Stimulated activated CD4-positive, alpha-beta T cell treated with anti-CD3 and anti-CD28 coated beads, Interleukin-2, amount 100 ng/mL, for 4 hours (primary cell): ENCODE measurements around the gene JAGN1.
A peak's percentile ranks its signal among the peaks of the same experiment; 100 is the strongest.
"Not testable (repeated sequence)": the region's sequence is repeated elsewhere in the genome, so short reads cannot be mapped to it uniquely, and the experiment has no call there.

Source experiments
- DNase-seq: peaks from one replicate; pipeline ENCODE4 v3.0.0-alpha.2; 2020; ENCODE audit warnings: low read depth

The JAGN1 gene

DNA sequence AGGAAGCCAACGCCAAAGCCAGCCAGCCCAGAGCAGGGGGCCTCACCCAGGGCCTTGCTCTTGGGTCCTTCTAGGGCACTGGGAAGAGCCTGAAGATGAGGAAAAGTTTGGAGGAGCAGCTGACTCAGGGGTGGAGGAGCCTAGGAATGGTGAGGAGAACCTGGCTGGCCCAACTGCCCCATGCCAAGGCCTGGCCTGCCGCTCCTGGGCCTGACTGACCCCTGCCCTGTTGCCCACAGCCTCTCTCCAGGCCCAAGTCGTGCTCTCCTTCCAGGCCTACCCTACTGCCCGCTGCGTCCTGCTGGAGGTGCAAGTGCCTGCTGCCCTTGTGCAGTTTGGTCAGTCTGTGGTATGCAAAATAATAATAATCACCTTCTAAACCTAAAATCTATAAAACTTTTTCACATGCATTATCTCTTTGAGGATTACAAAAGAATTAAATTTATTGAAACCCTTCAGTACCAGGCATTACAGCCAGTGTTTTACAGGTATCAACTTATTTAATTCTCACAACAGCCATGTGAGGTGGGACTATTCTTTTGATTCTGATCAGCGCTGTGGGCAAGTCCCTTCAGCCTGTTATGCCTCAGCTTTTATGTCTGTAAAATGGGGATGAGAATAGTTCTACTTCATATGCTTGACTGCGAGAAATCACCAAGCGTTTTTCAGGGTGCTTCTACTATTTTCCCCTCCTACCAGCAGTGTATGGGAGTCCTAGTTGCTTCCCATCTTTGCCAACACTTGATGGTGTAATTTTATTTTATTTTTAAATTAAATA lies 28.0 kb downstream of the JAGN1 start:
- DNase-seq, result no peak

DNA sequence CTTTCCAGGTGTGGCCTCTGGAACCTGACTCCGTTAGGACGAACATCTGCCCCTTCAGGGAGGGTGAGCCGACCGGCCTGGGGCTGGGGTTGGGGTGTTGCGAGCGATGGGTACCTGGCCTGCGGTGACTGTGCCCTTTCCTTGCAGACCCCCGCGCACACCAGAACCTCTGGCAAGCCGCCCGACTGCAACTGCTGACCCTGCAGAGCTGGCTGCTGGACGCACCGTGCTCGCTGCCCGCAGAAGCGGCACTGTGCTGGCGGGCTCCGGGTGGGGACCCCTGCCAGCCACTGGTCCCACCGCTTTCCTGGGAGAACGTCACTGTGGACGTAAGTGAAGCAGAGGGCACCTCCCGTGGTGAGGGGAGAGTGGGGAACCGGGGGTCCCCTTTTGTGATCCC lies 37.7 kb downstream of the JAGN1 start:
- DNase-seq, result no peak

DNA sequence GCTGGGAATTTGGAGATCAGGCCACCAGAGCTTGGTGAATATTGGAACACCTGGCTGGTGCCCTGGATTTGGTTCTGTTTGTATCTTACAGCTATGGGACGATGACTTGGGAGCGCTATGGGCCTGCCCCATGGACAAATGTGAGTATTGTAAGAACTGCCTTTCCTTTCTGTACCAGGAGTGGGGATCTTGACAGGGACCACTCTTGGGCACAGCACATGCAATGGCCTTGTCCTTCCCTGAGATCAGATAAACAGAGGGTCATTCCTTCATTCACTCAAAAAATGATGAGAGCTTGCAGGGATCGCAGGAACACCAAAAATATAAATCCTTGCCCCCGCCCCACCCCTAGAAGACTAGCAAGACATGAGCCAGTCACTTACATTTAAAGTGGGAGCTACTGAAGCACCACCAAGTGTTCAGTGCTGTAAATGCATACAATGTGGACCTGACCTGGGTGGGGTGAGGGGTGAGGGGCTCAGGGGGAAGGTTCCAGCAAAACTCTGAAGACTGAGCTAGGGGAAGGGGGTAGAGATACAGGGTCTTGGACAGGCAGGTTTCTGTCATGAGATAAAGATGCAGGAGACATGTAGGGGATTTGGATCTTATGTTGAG lies 40.5 kb downstream of the JAGN1 start:
- DNase-seq, result no peak

DNA sequence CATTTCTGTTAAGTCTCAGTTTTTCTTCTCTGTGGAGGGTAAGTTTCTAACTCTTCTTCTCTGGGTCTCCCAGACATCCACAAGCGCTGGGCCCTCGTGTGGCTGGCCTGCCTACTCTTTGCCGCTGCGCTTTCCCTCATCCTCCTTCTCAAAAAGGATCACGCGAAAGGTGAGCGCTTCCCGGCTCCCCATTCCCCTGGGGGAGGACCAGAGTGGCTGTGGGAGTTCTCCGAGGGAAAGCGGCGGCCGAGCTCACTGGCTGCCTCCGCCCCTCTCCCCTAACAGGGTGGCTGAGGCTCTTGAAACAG lies 42.1 kb downstream of the JAGN1 start:
- DNase-seq, result no peak

DNA sequence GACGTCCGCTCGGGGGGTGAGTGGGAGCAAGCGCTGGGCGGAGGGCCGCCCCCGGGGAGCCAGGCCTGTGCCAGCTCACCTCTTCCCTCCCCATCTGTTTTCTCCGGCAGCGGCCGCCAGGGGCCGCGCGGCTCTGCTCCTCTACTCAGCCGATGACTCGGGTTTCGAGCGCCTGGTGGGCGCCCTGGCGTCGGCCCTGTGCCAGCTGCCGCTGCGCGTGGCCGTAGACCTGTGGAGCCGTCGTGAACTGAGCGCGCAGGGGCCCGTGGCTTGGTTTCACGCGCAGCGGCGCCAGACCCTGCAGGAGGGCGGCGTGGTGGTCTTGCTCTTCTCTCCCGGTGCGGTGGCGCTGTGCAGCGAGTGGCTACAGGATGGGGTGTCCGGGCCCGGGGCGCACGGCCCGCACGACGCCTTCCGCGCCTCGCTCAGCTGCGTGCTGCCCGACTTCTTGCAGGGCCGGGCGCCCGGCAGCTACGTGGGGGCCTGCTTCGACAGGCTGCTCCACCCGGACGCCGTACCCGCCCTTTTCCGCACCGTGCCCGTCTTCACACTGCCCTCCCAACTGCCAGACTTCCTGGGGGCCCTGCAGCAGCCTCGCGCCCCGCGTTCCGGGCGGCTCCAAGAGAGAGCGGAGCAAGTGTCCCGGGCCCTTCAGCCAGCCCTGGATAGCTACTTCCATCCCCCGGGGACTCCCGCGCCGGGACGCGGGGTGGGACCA lies 42.6 kb downstream of the JAGN1 start:
- peak; percentile 91 for DNase-seq

DNA sequence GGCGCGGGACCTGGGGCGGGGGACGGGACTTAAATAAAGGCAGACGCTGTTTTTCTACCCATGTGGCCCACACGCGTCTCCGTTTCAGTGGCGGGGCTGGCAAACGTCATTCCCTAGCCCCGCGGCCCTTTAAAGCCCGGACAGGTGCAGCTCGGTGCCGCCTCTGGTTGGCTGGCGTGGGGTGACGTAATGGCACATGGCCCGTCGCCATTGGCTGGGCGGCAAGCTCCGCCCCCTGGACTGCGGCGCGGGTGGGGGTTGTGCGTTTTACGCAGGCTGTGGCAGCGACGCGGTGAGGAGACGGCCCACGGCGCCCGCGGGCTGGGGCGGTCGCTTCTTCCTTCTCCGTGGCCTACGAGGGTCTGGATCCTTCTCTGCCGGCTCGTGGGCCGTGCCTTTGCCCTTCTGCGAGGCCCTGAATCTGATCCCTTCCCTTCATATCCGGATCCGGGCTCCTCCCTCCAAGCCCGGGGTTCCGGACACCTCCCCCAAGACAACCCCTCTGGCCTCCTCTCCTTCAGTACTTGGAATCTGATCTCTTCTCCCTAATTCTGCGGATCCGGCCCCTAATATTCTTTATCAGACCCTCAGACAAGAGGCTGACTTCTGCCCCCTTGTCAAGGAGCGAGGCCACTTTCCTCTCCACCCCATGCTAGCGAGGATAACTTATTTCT lies 43.3 kb downstream of the JAGN1 start, which contains the start of gene CRELD1:
Gene CRELD1, plus strand, starts transcription at position 274 of the 674 bp plus-strand sequence. CDS start 605 bp downstream, outside the sequence.
- peak; percentile 97 for DNase-seq

DNA sequence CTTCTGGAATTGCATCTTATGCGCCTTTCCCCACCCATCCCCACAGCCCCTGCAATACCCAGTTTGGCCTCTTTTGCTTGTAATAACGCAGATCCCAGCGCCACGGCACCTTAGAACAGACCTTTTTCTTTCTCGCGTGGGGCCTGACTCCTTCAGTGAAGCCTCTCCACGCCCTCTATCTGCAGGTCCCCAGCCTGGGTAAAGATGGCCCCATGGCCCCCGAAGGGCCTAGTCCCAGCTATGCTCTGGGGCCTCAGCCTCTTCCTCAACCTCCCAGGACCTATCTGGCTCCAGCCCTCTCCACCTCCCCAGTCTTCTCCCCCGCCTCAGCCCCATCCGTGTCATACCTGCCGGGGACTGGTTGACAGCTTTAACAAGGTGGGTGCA lies 43.8 kb downstream of the JAGN1 start:
- no peak for DNase-seq

DNA sequence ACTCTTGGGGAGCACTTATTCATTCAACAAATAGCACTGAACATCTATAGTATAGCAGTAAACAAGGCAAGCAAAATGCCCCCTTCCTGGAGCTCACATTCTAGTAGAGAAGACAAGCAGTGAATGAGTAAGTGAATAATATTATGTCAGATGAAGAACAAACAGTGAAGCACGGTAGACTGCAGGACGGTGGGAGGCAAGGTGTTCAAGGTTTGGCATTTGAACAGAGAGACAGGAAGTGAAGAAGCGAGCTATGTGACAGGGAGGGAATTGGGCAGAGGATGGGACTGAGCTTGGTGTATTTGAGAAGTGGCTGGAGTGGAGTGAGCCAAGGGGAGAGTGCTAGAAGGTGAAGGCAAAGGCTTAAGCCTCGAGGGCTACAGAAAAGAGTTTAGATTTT lies 44.6 kb downstream of the JAGN1 start:
- DNase-seq, result no peak

DNA sequence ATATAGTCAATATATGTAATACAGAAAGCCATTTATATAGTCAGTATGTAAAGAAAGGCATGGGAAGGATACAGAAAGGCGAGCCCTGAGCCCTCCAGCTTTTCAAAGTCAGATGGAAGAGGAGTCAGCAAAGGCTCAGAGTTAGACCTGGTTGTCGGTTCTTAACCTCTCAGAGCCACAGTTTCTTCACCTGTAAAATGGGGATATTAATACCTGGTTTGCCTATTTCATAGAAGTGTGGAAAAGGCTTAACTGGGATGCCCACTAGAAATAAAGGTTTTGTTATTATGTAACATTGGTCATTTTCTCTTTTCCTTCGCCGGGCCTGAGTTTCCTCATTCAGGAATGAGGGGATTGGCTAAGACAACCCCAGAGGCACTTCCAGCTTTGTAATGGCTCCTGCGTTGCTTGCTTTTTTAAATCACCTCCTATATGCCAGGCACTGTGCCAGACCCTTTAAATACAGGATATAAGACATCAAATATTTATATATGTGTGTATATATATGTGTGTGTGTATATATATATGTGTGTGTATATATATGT lies 45.6 kb downstream of the JAGN1 start:
- no peak for DNase-seq

DNA sequence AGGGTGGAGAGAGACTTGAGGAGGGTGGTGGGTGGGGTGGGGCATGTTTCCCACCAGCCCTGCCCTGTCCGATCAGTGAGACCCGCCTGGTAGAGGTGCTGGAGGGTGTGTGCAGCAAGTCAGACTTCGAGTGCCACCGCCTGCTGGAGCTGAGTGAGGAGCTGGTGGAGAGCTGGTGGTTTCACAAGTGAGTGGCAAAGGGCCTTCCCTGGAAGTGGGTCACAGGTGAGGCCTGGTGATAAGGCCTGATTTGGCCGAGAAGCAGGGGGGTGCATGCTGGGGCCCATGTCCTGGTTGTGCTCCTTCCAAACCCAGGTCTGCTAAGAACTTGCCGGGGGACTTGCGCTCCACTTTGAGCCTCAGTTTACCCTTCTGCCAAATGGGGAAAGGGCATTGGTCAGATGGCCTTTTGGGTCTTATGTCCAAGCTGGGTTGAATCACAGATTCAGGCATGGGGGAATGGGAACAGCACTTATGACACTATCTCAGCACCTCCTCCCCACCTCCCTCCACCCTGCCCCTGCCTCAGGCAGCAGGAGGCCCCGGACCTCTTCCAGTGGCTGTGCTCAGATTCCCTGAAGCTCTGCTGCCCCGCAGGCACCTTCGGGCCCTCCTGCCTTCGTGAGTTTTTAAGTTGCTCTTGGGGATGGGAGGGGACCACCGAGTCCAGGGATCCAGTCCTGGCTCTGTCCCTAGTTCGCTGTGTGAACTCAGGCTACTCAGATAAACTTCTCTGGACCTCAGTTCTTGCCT lies 47.3 kb downstream of the JAGN1 start:
- no peak for DNase-seq

DNA sequence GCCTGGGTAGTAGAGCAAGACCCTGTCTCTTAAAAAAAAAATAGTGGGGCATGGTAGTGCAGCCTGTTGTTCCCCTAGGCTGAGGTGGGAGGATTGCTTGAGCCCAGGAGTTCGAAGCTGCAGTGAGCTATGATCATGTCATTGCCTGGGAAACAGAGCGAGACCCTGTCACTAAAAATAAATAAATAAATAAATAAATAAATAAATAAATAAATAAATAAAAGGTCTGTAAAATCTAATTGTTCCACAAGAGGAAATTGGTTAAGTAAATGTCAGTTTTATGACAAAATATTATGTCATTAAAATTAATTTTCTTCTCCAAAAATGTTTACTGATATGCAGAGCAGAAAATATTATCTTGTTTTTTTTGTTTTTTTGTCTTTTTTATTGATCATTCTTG lies 48.6 kb downstream of the JAGN1 start:
- no peak for DNase-seq

DNA sequence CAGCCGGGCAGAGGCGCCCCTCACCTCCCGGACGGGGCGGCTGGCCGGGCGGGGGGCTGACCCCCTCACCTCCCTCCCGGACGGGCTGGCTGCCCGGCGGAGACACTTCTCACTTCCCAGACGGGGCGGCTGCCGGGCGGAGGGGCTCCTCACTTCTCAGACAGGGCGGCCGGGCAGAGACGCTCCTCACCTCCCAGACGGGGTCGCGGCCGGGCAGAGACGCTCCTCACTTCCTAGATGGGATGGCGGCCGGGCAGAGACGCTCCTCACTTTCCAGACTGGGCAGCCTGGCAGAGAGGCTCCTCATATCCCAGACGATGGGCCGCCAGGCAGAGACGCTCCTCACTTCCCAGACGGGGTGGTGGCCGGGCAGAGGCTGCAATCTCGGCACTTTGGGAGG lies 49.5 kb downstream of the JAGN1 start:
- DNase-seq, result not testable (repeated sequence)

DNA sequence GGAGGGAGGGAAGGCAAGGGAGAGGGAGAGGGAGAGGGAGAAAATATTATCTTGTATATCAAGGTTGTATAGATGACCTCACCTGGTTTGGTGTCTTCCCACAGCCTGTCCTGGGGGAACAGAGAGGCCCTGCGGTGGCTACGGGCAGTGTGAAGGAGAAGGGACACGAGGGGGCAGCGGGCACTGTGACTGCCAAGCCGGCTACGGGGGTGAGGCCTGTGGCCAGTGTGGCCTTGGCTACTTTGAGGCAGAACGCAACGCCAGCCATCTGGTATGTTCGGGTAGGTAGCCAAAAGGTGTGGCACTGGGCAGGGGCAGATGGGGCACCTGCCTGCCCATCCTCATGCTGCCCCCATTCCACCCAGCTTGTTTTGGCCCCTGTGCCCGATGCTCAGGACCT lies 50.3 kb downstream of the JAGN1 start:
- DNase-seq, result no peak

DNA sequence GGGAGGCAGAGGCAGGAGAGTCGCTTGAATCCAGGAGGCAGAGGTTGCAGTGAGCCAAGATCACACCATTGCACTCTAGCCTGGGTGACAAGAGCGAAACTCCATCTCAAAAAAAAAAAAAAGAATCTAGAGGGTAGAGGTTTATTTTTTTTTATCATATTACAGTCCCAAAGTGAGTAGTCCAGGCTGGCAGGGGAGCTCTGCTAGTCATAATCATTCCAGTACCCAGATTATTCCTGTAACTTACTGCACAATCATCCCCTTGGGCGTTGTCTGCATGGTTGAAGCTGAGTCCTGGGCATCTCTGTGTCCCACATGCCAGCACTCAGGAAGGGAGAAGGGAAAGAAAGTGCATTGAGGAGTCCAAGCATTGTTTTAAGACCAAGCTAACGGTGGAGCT lies 51.8 kb downstream of the JAGN1 start:
- DNase-seq, result no peak

DNA sequence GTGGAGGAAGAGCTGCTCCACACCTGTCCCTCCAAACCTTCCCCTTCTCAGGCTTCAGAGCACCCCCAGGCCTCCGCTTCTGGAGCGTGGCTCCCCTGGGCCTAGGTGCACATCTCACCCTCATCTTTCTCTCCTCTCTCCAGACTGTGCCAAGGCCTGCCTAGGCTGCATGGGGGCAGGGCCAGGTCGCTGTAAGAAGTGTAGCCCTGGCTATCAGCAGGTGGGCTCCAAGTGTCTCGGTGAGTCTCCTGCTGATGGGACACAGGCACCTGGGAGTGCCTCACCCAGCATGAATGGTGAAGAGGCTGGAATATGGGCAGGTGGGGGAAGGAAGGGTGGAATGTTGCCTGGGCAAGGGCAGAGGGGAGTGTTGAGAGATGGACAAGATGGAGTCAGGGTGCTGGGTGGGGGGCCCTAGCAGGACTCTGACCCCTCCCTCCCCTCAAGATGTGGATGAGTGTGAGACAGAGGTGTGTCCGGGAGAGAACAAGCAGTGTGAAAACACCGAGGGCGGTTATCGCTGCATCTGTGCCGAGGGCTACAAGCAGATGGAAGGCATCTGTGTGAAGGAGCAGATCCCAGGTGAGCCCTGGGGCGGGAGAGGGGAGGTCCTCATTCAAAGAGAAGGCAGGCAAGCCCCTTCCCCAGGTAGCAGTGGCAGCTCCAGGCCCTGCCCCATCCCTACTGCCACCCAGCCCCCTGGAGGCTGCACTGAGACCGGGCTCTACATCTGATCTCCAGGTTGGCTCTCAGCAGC lies 52.7 kb downstream of the JAGN1 start:
- no peak for DNase-seq
